ENCODE measurements around the gene CTSC.

- TF ChIP-seq CTCF (IDR thresholded peaks at IDR 0.05; ENCODE audit: low read depth, low read length) = no peak
- TF ChIP-seq EZH2phosphoT487 (IDR thresholded peaks at IDR 0.05; ENCODE audit: low read depth) = no peak
Observed at GRCh38 chr11:88312628-88313027, 24.9 kb downstream of the CTSC start.

All from OCI-LY3 (cell line).